Esophagus muscularis mucosa (tissue), 3 donors: Measurements from ENCODE around the gene ATP5F1C.

Experiments used
- CTCF ChIP-seq, 3 experiments: fragments of 200-600 bp in 2 of 3; fragments of 450-650 bp in 1 of 3; sonication (generic) in 2 of 3; IDR thresholded peaks; one replicate each; pipeline ENCODE4 v1.5.1; 2017 to 2019; ENCODE audit warnings: antibody characterized with exemption in 3 of 3, mild to moderate bottlenecking in 2 of 3, moderate library complexity in 1 of 3
- EP300 ChIP-seq: sonication (generic); formaldehyde crosslinking; IDR thresholded peaks from one replicate; pipeline ENCODE4 v1.6.1; 2017; ENCODE audit warnings: antibody characterized with exemption

- TF ChIP-seq CTCF (IDR thresholded peaks at IDR 0.05) (no peak), EP300 (no peak)
Measured at GRCh38 chr10:7818295-7819120, 30.5 kb downstream of the ATP5F1C start, which contains the start of gene TAF3.
